ENCODE measurements around the gene IST1.
A peak's percentile ranks its signal among the peaks of the same experiment; 100 is the strongest.
"Not testable (repeated sequence)": the region's sequence is repeated elsewhere in the genome, so short reads cannot be mapped to it uniquely, and the experiment has no call there.

Gene IST1

DNA sequence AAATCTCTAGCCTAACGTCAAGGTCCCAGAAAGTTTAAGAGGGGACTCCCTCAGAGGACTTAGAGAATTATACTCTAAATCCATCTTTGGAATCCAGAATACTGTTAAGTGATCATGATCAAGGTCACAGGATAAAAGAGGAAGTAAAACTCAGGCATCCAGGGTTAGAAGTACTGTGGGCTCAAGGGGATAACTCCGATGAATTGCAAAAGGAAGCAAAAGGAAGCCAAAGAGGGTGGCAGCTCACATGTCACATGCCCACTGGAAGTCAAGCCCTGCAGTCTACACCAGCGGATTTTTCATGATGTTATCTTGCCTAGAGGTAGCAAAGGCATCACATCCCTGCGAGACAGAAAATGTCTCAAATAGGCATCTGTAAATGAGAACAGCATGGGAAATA lies 15.2 kb upstream of the IST1 start:
- no peak for DNase-seq (ENCODE audit: low spot score)
- no peak for FAIRE-seq

GRCh38 chr16:71882505-71883167 lies 12.7 kb upstream of the IST1 start:
- FAIRE-seq (no peak), DNase-seq (ENCODE audit: low spot score) (peak; percentile 70)

DNA sequence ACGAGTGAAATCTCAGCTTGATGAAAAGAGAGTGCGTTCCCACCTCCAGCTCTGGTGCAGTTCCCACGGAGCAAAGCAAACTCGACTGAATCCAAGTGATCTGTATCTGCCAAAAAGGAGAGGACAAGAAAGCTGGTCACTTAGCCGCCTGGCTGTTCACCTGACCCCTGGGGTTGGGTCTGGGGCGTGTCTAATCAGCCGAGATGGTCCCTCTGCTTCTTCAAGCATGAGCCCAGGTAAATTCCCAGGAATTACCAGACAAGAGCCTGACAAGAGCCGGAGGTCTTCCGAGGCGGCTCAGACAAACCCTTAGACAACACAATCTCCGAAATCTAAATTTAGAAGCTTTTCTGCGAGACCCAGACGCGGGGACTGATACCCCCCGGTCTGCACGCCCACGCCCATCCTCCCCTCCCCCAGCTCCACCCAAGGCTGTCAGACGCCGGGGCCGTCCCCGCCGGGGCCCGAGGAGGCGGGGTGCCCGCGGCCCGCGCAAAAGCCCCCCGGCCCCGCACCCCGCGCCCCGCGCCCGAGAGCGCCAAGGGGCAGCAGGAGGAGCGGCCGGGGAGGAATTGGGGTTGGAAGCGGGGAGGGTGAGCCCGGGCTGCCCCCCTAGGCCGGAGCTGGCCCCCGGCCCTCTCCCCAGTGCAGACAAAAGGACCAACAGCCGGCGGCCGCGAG lies 12.0 kb upstream of the IST1 start:
- DNase-seq (ENCODE audit: low spot score) (peak; percentile 42), FAIRE-seq (no peak)

- peak; percentile 91 for DNase-seq (ENCODE audit: low spot score)
- FAIRE-seq = peak; percentile 40
These were observed 11.3 kb upstream of the IST1 start, which contains the start of gene ZNF821 for GRCh38 chr16:71883849-71884638. TSS of gene ZNF821 (minus strand) at chr16:71884182. CDS start at chr16:71879946, 4,236 bp downstream.

- DNase-seq (ENCODE audit: low spot score) (no peak), FAIRE-seq (no peak)
These were observed 10.1 kb upstream of the IST1 start for GRCh38 chr16:71885261-71885650.

- FAIRE-seq (no peak), DNase-seq (ENCODE audit: low spot score) (no peak)
These were observed 6.2 kb upstream of the IST1 start for GRCh38 chr16:71889147-71889546.

DNA sequence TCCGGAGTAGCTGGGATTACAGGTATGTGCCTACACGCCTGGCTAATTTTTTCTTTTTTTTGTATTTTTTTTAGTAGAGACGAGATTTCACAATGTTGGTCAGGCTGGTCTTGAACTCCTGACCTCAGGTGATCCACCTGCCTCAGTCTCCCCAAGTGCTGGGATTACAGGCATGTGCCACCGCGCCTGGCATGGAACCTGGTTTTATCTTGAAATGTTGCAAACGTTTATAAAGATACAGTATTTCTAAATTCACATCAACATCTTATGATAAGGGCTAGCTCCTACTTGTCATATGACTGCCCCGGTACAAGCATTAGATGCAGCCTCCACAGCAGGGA lies 1.5 kb upstream of the IST1 start:
- DNase-seq (ENCODE audit: low spot score) (no peak), FAIRE-seq (no peak)

GRCh38 chr16:71894229-71894920 lies 956 bp upstream of the IST1 start:
- DNase-seq (ENCODE audit: low spot score) (peak; percentile 8), FAIRE-seq (no peak)

- FAIRE-seq (no peak), DNase-seq (ENCODE audit: low spot score) (peak; percentile 31)
These were observed 491 bp downstream of the IST1 start for GRCh38 chr16:71895679-71896365.

- FAIRE-seq (no peak), DNase-seq (ENCODE audit: low spot score) (no peak)
These were observed 1.5 kb downstream of the IST1 start for GRCh38 chr16:71896764-71897368.

DNA sequence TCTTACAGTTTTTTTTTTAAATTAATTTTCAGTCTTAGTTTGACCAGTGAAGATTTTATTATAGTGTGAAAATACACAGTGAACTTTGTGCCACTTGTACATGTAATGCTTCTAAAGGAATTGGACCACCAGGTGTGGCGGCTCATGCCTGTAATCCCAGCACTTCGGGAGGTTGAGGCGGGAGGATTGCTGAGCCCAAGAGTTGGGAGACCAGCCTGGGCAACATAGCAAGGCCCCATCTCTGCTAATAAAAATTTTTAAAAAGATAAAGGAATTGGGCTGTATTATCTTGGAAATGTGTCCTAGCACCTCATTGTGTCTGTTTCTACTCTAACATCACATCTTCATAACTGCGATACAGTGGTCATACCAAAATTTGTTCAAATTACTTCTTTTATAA lies 3.8 kb downstream of the IST1 start:
- FAIRE-seq = no peak
- DNase-seq (ENCODE audit: low spot score) = no peak

DNA sequence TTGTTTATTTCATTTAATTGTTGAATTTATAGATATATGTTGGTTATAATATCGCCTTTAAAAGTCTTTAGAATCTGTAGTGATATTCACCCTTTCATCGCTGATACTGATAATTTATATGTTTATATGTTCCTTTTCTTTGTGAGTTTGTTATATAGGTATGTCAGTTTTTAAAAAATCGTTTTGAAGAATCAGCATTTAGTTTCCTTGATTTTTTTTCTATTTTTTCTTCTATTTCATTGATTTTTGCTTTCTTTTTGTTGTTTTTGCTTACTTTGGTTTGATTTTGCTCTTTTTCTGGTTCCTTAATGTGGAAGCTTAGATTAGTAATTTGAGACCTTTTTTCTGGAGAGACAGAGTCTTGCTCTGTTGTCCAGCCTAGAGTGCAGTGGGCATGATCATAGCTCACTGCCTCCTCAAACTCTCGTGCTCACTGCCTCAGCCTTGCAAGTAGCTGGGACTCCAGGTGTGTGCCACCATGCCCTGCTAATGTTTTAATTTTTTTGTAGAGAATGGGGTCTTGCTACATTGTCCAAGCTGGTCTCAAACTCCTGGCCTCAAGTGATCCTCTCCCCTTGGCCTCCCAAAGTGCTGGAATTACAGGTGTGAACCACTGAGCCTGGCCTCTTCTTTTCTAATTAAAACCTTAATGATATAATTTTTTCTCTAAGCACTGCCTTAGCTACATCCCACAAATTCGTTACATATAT lies 7.5 kb downstream of the IST1 start:
- FAIRE-seq (no peak), DNase-seq (ENCODE audit: low spot score) (no peak)

- FAIRE-seq (no peak), DNase-seq (ENCODE audit: low spot score) (no peak)
These were observed 8.3 kb downstream of the IST1 start for GRCh38 chr16:71903608-71904007.

DNA sequence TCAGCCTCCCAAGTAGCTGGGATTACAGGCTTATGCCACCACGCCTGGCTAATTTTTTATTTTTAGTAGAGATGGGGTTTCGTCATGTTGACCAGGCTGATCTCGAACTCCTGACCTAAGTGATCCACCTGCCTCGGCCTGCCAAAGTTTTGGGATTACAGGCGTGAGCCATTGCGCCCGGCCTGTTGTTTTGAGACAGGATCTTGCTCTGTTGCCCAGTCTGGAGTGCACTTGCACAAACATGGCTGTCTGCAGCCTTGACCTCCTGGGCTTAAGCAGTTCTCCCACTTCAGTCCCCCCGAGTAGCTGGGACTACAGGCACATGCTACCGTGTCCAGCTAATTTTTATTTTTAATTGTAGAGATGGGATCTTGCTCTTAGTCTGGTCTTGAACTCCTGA lies 8.9 kb downstream of the IST1 start:
- FAIRE-seq (no peak), DNase-seq (ENCODE audit: low spot score) (no peak)

DNA sequence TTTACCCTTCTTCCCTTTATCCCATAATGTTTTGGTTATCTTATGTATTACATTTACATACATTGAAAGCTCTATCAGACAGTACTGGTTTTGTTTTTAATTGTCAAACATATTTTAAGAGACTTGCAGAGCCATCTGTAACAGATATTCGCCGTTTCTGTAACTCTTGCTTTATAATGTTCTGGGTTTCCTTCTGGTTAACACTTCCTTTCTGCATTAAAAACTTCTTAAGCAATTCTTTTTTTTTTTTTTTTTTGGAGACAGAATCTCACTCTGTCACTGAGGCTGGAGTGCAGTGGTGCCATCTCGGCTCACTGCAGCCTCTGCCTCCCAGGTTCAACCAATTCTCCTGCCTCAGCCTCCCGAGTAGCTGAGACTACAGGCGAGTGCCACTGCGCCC lies 10.4 kb downstream of the IST1 start:
- DNase-seq (ENCODE audit: low spot score); FAIRE-seq: not testable (repeated sequence)

GRCh38 chr16:71911121-71911520 lies 15.8 kb downstream of the IST1 start:
- FAIRE-seq = no peak
- no peak for DNase-seq (ENCODE audit: low spot score)

DNA sequence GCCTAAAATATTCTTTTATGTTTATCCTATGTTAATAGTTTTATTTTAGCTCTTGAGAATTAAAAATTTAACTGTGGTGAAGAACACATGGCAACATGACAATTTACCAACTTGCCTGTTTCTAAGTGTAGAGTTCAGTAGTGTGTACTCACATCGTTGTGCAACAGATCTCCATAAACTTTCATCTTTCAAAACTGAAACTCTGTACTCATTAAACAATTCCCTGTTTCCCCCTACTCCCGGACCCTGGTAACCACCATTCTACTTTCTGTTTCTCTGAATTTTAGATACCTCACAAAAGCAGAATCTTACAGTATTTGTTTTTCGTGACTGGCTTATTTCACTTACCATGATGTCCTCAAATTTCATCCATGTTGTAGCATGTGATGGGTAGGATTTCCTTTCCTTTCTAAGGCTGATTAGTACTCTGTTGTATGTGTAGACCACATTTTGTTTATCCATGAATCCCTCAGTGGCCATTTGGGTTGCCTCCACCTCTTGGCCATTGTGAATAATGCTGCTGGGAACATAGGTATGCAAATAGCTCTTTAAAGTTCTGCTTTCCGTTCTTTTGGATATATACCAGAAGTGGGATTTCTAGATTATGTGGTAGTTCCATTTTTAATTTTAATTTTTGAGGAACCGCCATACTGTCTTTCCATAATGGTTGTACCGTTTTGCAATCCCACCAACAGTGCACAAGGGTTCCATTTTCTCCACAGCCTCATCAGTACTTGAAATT lies 17.4 kb downstream of the IST1 start:
- FAIRE-seq = no peak
- DNase-seq (ENCODE audit: low spot score) = no peak

GRCh38 chr16:71914802-71915201 lies 19.5 kb downstream of the IST1 start:
- FAIRE-seq = no peak
- no peak for DNase-seq (ENCODE audit: low spot score)

DNA sequence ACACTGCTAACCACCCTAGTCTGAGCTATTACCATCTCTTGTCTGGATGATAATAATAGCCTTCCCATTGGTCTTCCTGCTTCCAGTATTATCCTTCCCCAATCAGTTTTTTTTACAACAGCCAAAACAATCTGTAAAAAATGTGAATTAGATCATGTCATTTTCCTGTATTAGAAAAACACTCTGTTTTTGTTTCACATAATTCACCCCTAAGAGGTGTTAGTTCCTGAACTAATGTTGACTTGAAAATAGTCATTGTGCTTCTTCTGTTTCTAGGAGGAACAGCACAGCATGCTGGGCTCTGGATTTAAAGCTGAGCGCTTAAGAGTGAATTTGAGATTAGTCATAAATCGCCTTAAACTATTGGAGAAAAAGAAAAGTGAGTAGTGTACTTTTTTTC lies 20.0 kb downstream of the IST1 start:
- FAIRE-seq = no peak
- no peak for DNase-seq (ENCODE audit: low spot score)
